Activated naive CD8-positive, alpha-beta T cell treated with anti-CD3 and anti-CD28 coated beads, Interleukin-2, amount 50 U/mL, for 24 hours (primary cell): Measurements from ENCODE around the gene KRT6B.

Source experiments
- ATAC-seq: fragments of 150-1000 bp; cut with Tn5 transposase; one replicate; pipeline ENCODE4 v1.10.0; 2021
- DNase-seq: peaks from one replicate; pipeline ENCODE4 v3.0.0; 2021
- H3K27ac Mint-ChIP-seq: one replicate; pipeline ENCODE4 v1.8.0; 2021; ENCODE audit warnings: mild to moderate bottlenecking, mixed read lengths
- H3K27me3 Mint-ChIP-seq: one replicate; pipeline ENCODE4 v1.8.0; 2021; ENCODE audit warnings: mixed read lengths
- H3K36me3 Mint-ChIP-seq: one replicate; pipeline ENCODE4 v1.8.0; 2021; ENCODE audit warnings: low read depth, mixed read lengths
- H3K4me1 Mint-ChIP-seq: one replicate; pipeline ENCODE4 v1.8.0; 2021; ENCODE audit warnings: mixed read lengths
- H3K4me3 Mint-ChIP-seq: one replicate; pipeline ENCODE4 v1.8.0; 2021; ENCODE audit warnings: mild to moderate bottlenecking, moderate library complexity, mixed read lengths
- H3K9me3 Mint-ChIP-seq: one replicate; pipeline ENCODE4 v1.8.0; 2021; ENCODE audit warnings: mixed read lengths

KRT6B gene

GRCh38 chr12:52436000-52436827, 15.7 kb downstream of the KRT6B start:
- no peaks in the 10 kb centered on the region for H3K9me3 Mint-ChIP-seq
- no peaks in the 10 kb centered on the region for H3K4me1 Mint-ChIP-seq
- H3K27me3 Mint-ChIP-seq, result peaks cover 9% of the 10 kb centered on the region
- ATAC-seq (no peak), DNase-seq (no peak)
- H3K36me3 Mint-ChIP-seq, result no peaks in the 10 kb centered on the region
- no peak overlapping the region for H3K4me3 Mint-ChIP-seq
- no peak overlapping the region for H3K27ac Mint-ChIP-seq

DNA sequence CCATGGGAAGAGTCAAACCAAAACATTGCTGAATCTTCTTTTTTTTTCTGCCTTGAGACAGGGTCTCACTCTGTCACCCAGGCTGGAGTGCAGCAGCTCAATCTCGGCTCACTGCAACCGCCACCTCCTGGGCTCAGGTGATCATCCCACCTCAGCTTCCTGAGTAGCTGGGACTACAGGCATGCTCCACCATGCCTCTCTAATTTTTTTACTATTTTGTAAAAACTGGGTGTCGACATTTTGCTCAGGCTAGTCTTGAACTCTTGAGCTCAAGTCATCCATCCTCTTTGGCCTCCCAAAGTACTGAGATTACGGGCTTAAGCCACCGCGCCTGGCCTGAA, 16.3 kb downstream of the KRT6B start:
- no peaks in the 10 kb centered on the region for H3K36me3 Mint-ChIP-seq
- no peak overlapping the region for H3K4me3 Mint-ChIP-seq
- peaks cover 15% of the 10 kb centered on the region for H3K27me3 Mint-ChIP-seq
- ATAC-seq, result no peak
- H3K4me1 Mint-ChIP-seq, result no peaks in the 10 kb centered on the region
- no peaks in the 10 kb centered on the region for H3K9me3 Mint-ChIP-seq
- no peak for DNase-seq
- H3K27ac Mint-ChIP-seq, result no peak overlapping the region

GRCh38 chr12:52434760-52435530, 17.0 kb downstream of the KRT6B start:
- ATAC-seq (no peak), DNase-seq (no peak)
- H3K4me3 Mint-ChIP-seq, result no peak overlapping the region

DNA sequence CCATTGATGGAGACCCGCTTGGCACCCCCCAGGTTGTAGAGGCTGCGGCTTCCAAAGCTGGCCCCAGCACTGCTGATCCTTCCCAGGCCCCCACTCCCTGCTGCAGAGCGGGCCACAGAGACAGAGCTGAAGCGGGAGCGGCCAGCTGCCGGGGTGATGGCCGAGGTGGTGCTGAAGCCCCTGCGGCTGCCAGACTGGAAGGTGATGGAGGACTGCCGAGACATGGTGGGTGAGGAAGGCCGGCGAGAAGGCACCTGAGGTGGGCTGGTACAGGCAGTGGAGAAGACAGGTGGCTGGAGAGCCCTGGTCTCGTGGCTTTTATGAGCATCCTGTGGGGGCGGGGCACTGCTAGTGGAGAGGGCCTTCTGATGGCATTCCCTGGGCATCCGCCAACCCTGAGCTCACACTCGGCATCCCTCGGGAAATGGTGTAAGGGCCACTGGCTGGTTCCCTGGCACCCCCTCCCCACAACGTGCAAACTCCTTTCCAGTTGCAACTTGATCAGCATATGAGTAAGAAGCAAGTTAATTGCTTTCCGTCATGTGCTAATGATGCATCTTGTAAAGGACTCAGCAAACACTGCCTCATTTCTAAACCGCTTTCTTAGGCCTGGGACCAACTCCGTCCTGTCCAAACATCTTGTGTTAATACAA, 17.7 kb downstream of the KRT6B start, which contains the start of gene KRT75:
KRT75 (minus strand) TSS at position 291 of the 653 bp plus-strand sequence; CDS start at position 224, 67 bp downstream.
- Mint-ChIP-seq H3K4me1 (no peaks in the 10 kb centered on the region), H3K9me3 (no peaks in the 10 kb centered on the region), H3K4me3 (no peak within 1 kb of the TSS), H3K27ac (no peak within 1 kb of the TSS), H3K27me3 (peaks cover 15% of the 10 kb centered on the region), H3K36me3 (no peaks in the 10 kb centered on the region)
- no peak for ATAC-seq
- no peak for DNase-seq

More at GRCh38 chr12:52434760-52435530, 17.0 kb downstream of the KRT6B start:
- Mint-ChIP-seq H3K36me3 (no peaks in the 10 kb centered on the region), H3K27me3 (peaks cover 15% of the 10 kb centered on the region), H3K27ac (no peak overlapping the region), H3K4me1 (no peaks in the 10 kb centered on the region), H3K9me3 (no peaks in the 10 kb centered on the region)

DNA sequence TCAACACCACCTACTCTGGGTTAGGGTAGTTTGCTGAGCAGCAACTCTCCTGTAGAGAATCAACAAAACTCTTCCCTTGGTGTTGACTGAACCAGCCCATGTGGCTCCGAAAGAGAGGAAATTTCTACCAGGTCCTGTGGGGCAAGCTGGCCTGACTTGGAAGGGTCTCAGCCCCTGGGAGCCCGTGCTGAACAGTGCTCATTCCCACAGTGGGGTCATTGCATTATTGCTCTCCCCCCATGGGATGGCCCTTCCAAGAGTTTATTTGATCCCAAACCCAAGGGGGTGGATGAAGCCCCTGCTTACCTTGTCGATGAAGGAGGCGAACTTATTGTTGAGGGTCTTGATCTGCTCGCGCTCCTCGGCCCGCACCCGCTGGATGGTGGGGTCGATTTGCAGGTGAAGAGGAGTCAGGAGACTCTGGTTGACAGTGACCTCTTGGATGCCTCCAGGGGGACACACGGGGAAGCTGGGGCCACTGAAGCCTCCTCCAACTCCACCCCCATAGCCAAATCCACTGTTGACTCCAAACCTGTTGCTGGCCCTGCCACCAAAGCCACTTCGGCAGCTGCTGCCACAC, 18.4 kb downstream of the KRT6B start:
- DNase-seq (no peak), ATAC-seq (no peak)
- Mint-ChIP-seq H3K27me3 (peaks cover 20% of the 10 kb centered on the region), H3K4me1 (no peaks in the 10 kb centered on the region), H3K4me3 (no peak overlapping the region), H3K27ac (no peak overlapping the region), H3K36me3 (no peaks in the 10 kb centered on the region), H3K9me3 (no peaks in the 10 kb centered on the region)

GRCh38 chr12:52432559-52433207, 19.3 kb downstream of the KRT6B start:
- Mint-ChIP-seq H3K4me1 (no peaks in the 10 kb centered on the region), H3K4me3 (no peak overlapping the region), H3K27me3 (peaks cover 20% of the 10 kb centered on the region), H3K27ac (no peak overlapping the region), H3K9me3 (no peaks in the 10 kb centered on the region), H3K36me3 (no peaks in the 10 kb centered on the region)
- ATAC-seq (no peak), DNase-seq (no peak)

- peaks cover 20% of the 10 kb centered on the region for H3K27me3 Mint-ChIP-seq
Measured at GRCh38 chr12:52428121-52428520, 23.8 kb downstream of the KRT6B start.

GRCh38 chr12:52427083-52427482, 24.9 kb downstream of the KRT6B start:
- no peaks in the 10 kb centered on the region for H3K4me1 Mint-ChIP-seq

More at GRCh38 chr12:52428121-52428520, 23.8 kb downstream of the KRT6B start:
- H3K4me3 Mint-ChIP-seq, result no peak overlapping the region
- H3K36me3 Mint-ChIP-seq, result no peaks in the 10 kb centered on the region
- no peaks in the 10 kb centered on the region for H3K9me3 Mint-ChIP-seq
- no peak for ATAC-seq
- H3K27ac Mint-ChIP-seq, result no peak overlapping the region
- no peaks in the 10 kb centered on the region for H3K4me1 Mint-ChIP-seq
- no peak for DNase-seq

GRCh38 chr12:52426034-52426433, 25.9 kb downstream of the KRT6B start:
- Mint-ChIP-seq H3K9me3 (no peaks in the 10 kb centered on the region), H3K27ac (no peak overlapping the region), H3K27me3 (peaks cover 11% of the 10 kb centered on the region), H3K4me1 (no peaks in the 10 kb centered on the region), H3K36me3 (no peaks in the 10 kb centered on the region), H3K4me3 (no peak overlapping the region)
- DNase-seq, result no peak
- no peak for ATAC-seq

More at GRCh38 chr12:52427083-52427482, 24.9 kb downstream of the KRT6B start:
- Mint-ChIP-seq H3K27ac (no peak overlapping the region), H3K36me3 (no peaks in the 10 kb centered on the region), H3K27me3 (peaks cover 21% of the 10 kb centered on the region), H3K4me3 (no peak overlapping the region), H3K9me3 (no peaks in the 10 kb centered on the region)
- DNase-seq, result no peak
- ATAC-seq, result no peak

- no peak overlapping the region for H3K27ac Mint-ChIP-seq
- peaks cover 7% of the 10 kb centered on the region for H3K27me3 Mint-ChIP-seq
- ATAC-seq, result no peak
- no peaks in the 10 kb centered on the region for H3K9me3 Mint-ChIP-seq
- no peaks in the 10 kb centered on the region for H3K36me3 Mint-ChIP-seq
- no peak overlapping the region for H3K4me3 Mint-ChIP-seq
- H3K4me1 Mint-ChIP-seq, result no peaks in the 10 kb centered on the region
- DNase-seq, result no peak
Measured at GRCh38 chr12:52425466-52425865, 26.5 kb downstream of the KRT6B start.

DNA sequence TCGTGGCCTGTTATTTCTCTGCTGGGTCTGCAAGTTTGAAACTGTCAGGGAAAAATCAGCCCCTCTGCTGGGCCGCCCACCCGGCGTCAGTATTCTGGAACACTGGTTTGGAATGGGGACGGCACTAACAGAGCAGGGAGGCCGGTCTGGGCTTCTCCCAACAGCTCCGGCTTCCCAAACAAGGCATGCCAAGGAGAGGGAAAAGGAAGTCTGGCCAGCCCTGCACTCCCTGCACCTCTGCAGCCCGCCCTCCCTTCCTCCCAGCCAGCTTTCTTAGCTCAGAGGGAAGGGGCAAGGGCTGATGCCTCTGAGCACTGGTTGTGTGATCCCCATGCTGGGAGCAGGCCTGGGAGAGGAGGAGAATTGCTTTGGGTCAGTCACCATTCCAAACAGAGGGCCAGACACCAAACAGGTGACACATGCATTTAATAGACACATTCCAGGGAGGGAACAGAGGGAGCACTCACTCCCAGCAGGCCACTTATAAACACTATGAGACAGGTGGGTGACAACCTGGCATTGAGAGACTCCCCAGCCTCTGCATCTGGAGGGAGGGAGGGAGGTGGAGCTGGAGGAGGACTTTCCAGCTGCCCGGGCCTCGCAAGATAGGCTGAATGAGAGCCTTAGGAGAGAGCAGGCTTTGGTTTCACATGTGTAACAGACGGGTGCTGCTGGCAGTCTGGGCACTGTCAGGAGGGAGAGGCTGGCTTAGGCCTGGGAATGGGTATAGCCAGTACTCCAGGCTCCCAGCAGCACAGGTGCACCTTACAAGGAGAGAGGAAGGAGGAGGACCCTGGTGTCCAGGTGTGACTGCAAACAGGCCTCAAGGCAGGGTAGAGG, 28.1 kb downstream of the KRT6B start:
- H3K4me1 Mint-ChIP-seq, result peaks cover 3% of the 10 kb centered on the region
- DNase-seq (no peak), ATAC-seq (no peak)
- H3K4me3 Mint-ChIP-seq, result no peak overlapping the region
- H3K27ac Mint-ChIP-seq, result no peak overlapping the region
- no peaks in the 10 kb centered on the region for H3K36me3 Mint-ChIP-seq
- no peaks in the 10 kb centered on the region for H3K9me3 Mint-ChIP-seq
- peaks cover 4% of the 10 kb centered on the region for H3K27me3 Mint-ChIP-seq

- no peak for ATAC-seq
Measured at GRCh38 chr12:52423035-52423434, 28.9 kb downstream of the KRT6B start.

GRCh38 chr12:52419656-52420055, 32.3 kb downstream of the KRT6B start:
- DNase-seq, result no peak
- no peak for ATAC-seq
- peaks cover 3% of the 10 kb centered on the region for H3K4me1 Mint-ChIP-seq
- no peaks in the 10 kb centered on the region for H3K36me3 Mint-ChIP-seq
- no peak overlapping the region for H3K27ac Mint-ChIP-seq
- no peaks in the 10 kb centered on the region for H3K9me3 Mint-ChIP-seq
- peaks cover 4% of the 10 kb centered on the region for H3K27me3 Mint-ChIP-seq
- H3K4me3 Mint-ChIP-seq, result no peak overlapping the region

More at GRCh38 chr12:52423035-52423434, 28.9 kb downstream of the KRT6B start:
- no peaks in the 10 kb centered on the region for H3K36me3 Mint-ChIP-seq
- no peak overlapping the region for H3K4me3 Mint-ChIP-seq
- peaks cover 3% of the 10 kb centered on the region for H3K4me1 Mint-ChIP-seq
- no peaks in the 10 kb centered on the region for H3K9me3 Mint-ChIP-seq
- peak overlapping the region; percentile 28 for H3K27ac Mint-ChIP-seq
- no peak for DNase-seq
- peaks cover 3% of the 10 kb centered on the region for H3K27me3 Mint-ChIP-seq
